ENCODE results near the gene MCHR1.
A peak's percentile ranks its signal among the peaks of the same experiment; 100 is the strongest.

Gene MCHR1

GRCh38 chr22:40636380-40637182 is 42.7 kb upstream of the MCHR1 start, which contains the start of gene MRTFA:
MRTFA (minus strand) TSS chr22:40636719.
- DNase-seq (ENCODE audit: low spot score) = peak; percentile 100
- H3K27ac ChIP-seq = peak within 1 kb of the TSS; percentile 83 to 98
- H3K4me3 ChIP-seq = peak within 1 kb of the TSS; percentile 98
- no peak for TF ChIP-seq CTCF (IDR thresholded peaks at IDR 0.05)

GRCh38 chr22:40637183-40638150 is 41.8 kb upstream of the MCHR1 start:
- peak overlapping the region; percentile 98 for H3K4me3 ChIP-seq
- TF ChIP-seq CTCF (IDR thresholded peaks at IDR 0.05) = no peak
- DNase-seq (ENCODE audit: low spot score) = no peak
- H3K27ac ChIP-seq = peak overlapping the region; percentile 83 to 98

GRCh38 chr22:40638261-40638660 is 41.0 kb upstream of the MCHR1 start:
- Histone ChIP-seq H3K4me3 (peak overlapping the region; percentile 98), H3K27ac (no peak overlapping the region)
- DNase-seq (ENCODE audit: low spot score) = no peak

GRCh38 chr22:40641269-40641668 is 38.0 kb upstream of the MCHR1 start:
- no peak for DNase-seq (ENCODE audit: low spot score)
- Histone ChIP-seq H3K27ac (no peak overlapping the region), H3K4me3 (no peak overlapping the region)
- no peak for TF ChIP-seq CTCF (IDR thresholded peaks at IDR 0.05)

More at GRCh38 chr22:40638261-40638660, 41.0 kb upstream of the MCHR1 start:
- no peak for TF ChIP-seq CTCF (IDR thresholded peaks at IDR 0.05)

GRCh38 chr22:40642316-40642715 is 37.0 kb upstream of the MCHR1 start:
- DNase-seq (ENCODE audit: low spot score) = no peak
- TF ChIP-seq CTCF (IDR thresholded peaks at IDR 0.05) = no peak
- Histone ChIP-seq H3K27ac (no peak overlapping the region), H3K4me3 (no peak overlapping the region)

GRCh38 chr22:40645579-40646197 is 33.6 kb upstream of the MCHR1 start:
- Histone ChIP-seq H3K4me3 (no peak overlapping the region), H3K27ac (peak overlapping the region in 1 of 2 donors; percentile 62)
- TF ChIP-seq CTCF (IDR thresholded peaks at IDR 0.05) = no peak
- DNase-seq (ENCODE audit: low spot score) = peak; percentile 17

All from coronary artery (tissue), 2 donors.